PC-9 (cell line): ENCODE data around the gene KIRREL2. TPM values are rescaled to one million over a fixed set of nuclear protein-coding genes. Genes with fewer than 3 reads are reported as not detected.

Experiments
- BruUV-seq: library from RNA; stranded (reverse); fragments of 400-500 nt; replicated peaks from 2 replicates; lab custom pipeline; 2021; lab: Mats Ljungman, UMichigan
- CTCF ChIA-PET: fragments of 300-600 bp; sonication (Branson Sonifier 250); formaldehyde crosslinking; loops from one replicate; lab custom pipeline; 2022; ENCODE audit warnings: antibody characterized with exemption; lab: Charles Lee
- POLR2A ChIA-PET: fragments of 300-600 bp; sonication (Branson Sonifier 250); formaldehyde crosslinking; loops from one replicate; lab custom pipeline; 2022; ENCODE audit warnings: antibody characterized with exemption; ENCODE audit not compliant: unreplicated experiment; lab: Charles Lee
- DNase-seq, 2 experiments: peaks; one replicate each; pipeline versions ENCODE4 v3.0.0 to v3.0.0-alpha.2; 2015 to 2022; ENCODE audit warnings: mixed read lengths in 1 of 2
- H2AFZ ChIP-seq: fragments of 200-600 bp; sonication (generic); 2 replicates; pipeline ENCODE4 v1.8.1; 2017; ENCODE audit warnings: antibody characterized with exemption
- H3F3A ChIP-seq: fragments of 200-600 bp; sonication (generic); 2 replicates; pipeline ENCODE4 v1.8.1; 2017; ENCODE audit warnings: antibody characterized with exemption, mild to moderate bottlenecking, low read depth; ENCODE audit not compliant: insufficient read depth
- H3K27ac ChIP-seq: fragments of 200-600 bp; sonication (generic); 2 replicates; pipeline ENCODE4 v1.6.1; 2016; ENCODE audit warnings: mixed run types
- H3K27me3 ChIP-seq: fragments of 200-600 bp; sonication (generic); 2 replicates; pipeline ENCODE4 v1.6.1; 2016; ENCODE audit warnings: low read depth, mixed run types; ENCODE audit not compliant: insufficient read depth
- H3K36me3 ChIP-seq: fragments of 200-600 bp; sonication (generic); 2 replicates; pipeline ENCODE4 v1.6.1; 2016; ENCODE audit warnings: low read depth, mixed run types
- H3K4me1 ChIP-seq: fragments of 200-600 bp; sonication (generic); replicated peaks from 2 replicates; pipeline ENCODE4 v1.6.1; 2016; ENCODE audit warnings: mixed run types; ENCODE audit not compliant: insufficient read depth
- H3K4me2 ChIP-seq: fragments of 200-600 bp; sonication (generic); 2 replicates; pipeline ENCODE4 v1.6.1; 2017; ENCODE audit warnings: mixed run types
- H3K4me3 ChIP-seq: fragments of 200-600 bp; sonication (generic); 2 replicates; pipeline ENCODE4 v1.6.1; 2016; ENCODE audit warnings: mixed run types
- H3K79me2 ChIP-seq: fragments of 200-600 bp; sonication (generic); 2 replicates; pipeline ENCODE4 v1.6.1; 2017; ENCODE audit warnings: low read depth, mixed run types
- H3K9me2 ChIP-seq: fragments of 200-600 bp; sonication (generic); 2 replicates; pipeline ENCODE4 v1.8.1; 2017; ENCODE audit warnings: mild to moderate bottlenecking; ENCODE audit not compliant: insufficient read depth
- H3K9me3 ChIP-seq: fragments of 200-600 bp; sonication (generic); 2 replicates; pipeline ENCODE4 v1.8.1; 2016; ENCODE audit warnings: low read depth; ENCODE audit not compliant: insufficient read depth
- H4K20me1 ChIP-seq: fragments of 200-600 bp; sonication (generic); 2 replicates; pipeline ENCODE4 v1.8.1; 2017; ENCODE audit not compliant: insufficient read depth
- CTCF ChIP-seq: fragments of 200-600 bp; sonication (generic); conservative IDR thresholded peaks from 2 replicates; pipeline ENCODE4 v1.6.1; 2017; ENCODE audit warnings: mixed run types, antibody characterized with exemption, mild to moderate bottlenecking, moderate library complexity
- EZH2 ChIP-seq: fragments of 200-600 bp; sonication (generic); IDR thresholded peaks from 2 replicates; pipeline ENCODE4 v1.8.0; 2017; ENCODE audit warnings: antibody characterized with exemption, low read depth
- intact Hi-C: fragments of 100-400 bp; cut with micrococcal nuclease; formaldehyde crosslinking; loops from one replicate; pipeline ENCODE4 v1.10.0; 2022; ENCODE audit not compliant: unreplicated experiment
- total RNA-seq: library from RNA; stranded (reverse); gene quantifications from 2 replicates; pipeline ENCODE4 v1.2.3, GENCODE V29; 2021

KIRREL2 gene
- total RNA-seq, 1 experiment from 2014 or later: not detected

GRCh38 chr19:35847911-35848310 lies 8.8 kb upstream of the KIRREL2 start:
- Histone ChIP-seq H3K9me2 (no peaks in the 10 kb centered on the region), H3K4me3 (no peak overlapping the region), H3K27ac (no peak overlapping the region), H3K79me2 (no peaks in the 10 kb centered on the region), H3K27me3 (peaks cover 81% of the 10 kb centered on the region), H3F3A (no peaks in the 10 kb centered on the region), H2AFZ (no peak overlapping the region), H4K20me1 (no peaks in the 10 kb centered on the region), H3K4me2 (no peak overlapping the region), H3K4me1 (no peaks in the 10 kb centered on the region), H3K9me3 (no peaks in the 10 kb centered on the region), H3K36me3 (no peaks in the 10 kb centered on the region)
- intact Hi-C loops: no loop called here
- TF ChIP-seq CTCF (no peak), EZH2 (no peak)
- DNase-seq: no peak
- CTCF ChIA-PET: no interaction called here
- no TSS peak for BruUV-seq
- POLR2A ChIA-PET: no interaction called here

GRCh38 chr19:35848486-35848885 lies 8.2 kb upstream of the KIRREL2 start:
- DNase-seq: no peak
- no peaks in the 10 kb centered on the region for H3K36me3 ChIP-seq
- BruUV-seq: no TSS peak
- no peak for TF ChIP-seq EZH2
- no peak for TF ChIP-seq CTCF
- H3F3A ChIP-seq: no peaks in the 10 kb centered on the region
- no peaks in the 10 kb centered on the region for H4K20me1 ChIP-seq
- H3K27ac ChIP-seq: no peak overlapping the region
- H2AFZ ChIP-seq: no peak overlapping the region
- ChIA-PET CTCF (no interaction called here), POLR2A (no interaction called here)
- no peak overlapping the region for H3K4me3 ChIP-seq
- no peaks in the 10 kb centered on the region for H3K79me2 ChIP-seq
- H3K4me2 ChIP-seq: no peak overlapping the region
- no peaks in the 10 kb centered on the region for H3K4me1 ChIP-seq
- peaks cover 82% of the 10 kb centered on the region for H3K27me3 ChIP-seq
- intact Hi-C loops: no loop called here
- no peaks in the 10 kb centered on the region for H3K9me3 ChIP-seq
- H3K9me2 ChIP-seq: no peaks in the 10 kb centered on the region

- no peak for DNase-seq
- Histone ChIP-seq H2AFZ (no peak overlapping the region), H3K4me3 (no peak overlapping the region), H3K9me2 (no peaks in the 10 kb centered on the region), H3K9me3 (no peaks in the 10 kb centered on the region), H3K36me3 (no peaks in the 10 kb centered on the region), H3K79me2 (no peaks in the 10 kb centered on the region), H3K27me3 (peaks cover 87% of the 10 kb centered on the region), H3K4me2 (no peak overlapping the region), H3K27ac (no peak overlapping the region), H3F3A (no peaks in the 10 kb centered on the region), H4K20me1 (no peaks in the 10 kb centered on the region), H3K4me1 (no peaks in the 10 kb centered on the region)
- BruUV-seq: no TSS peak
- ChIA-PET POLR2A (no interaction called here), CTCF (no interaction called here)
- no peak for TF ChIP-seq CTCF
- TF ChIP-seq EZH2: no peak
- intact Hi-C loops: no loop called here
These were observed 7.7 kb upstream of the KIRREL2 start for GRCh38 chr19:35848919-35849505.
